ENCODE measurements around the gene SLC16A6. TPM values are rescaled to one million over a fixed set of nuclear protein-coding genes. Genes with fewer than 3 reads are reported as not detected.
"Not testable (repeated sequence)": the region's sequence is repeated elsewhere in the genome, so short reads cannot be mapped to it uniquely, and the experiment has no call there.

The SLC16A6 gene
- polyA plus RNA-seq, 1 donor from 2014 or later: 0.33 TPM

- no peaks in the 10 kb centered on the region for H3K27me3 Mint-ChIP-seq
- peak overlapping the region; percentile 83 to 98 (median 91) for H3K27ac Mint-ChIP-seq
- H3K4me1 Mint-ChIP-seq: peaks cover 30 to 34% (median 33%) of the 10 kb centered on the region in 3 donors
- H3K9me3 Mint-ChIP-seq: no peaks in the 10 kb centered on the region
- H3K36me3 Mint-ChIP-seq: no peaks in the 10 kb centered on the region
- peak overlapping the region; percentile 79 to 99 (median 92) for H3K4me3 Mint-ChIP-seq
Observed at GRCh38 chr17:68289936-68290267, 1.0 kb downstream of the SLC16A6 start.

- Mint-ChIP-seq H3K9me3 (no peaks in the 10 kb centered on the region), H3K4me3 (peak overlapping the region; percentile 79 to 99 (median 92)), H3K36me3 (no peaks in the 10 kb centered on the region), H3K27ac (peak overlapping the region; percentile 83 to 98 (median 91)), H3K27me3 (no peaks in the 10 kb centered on the region), H3K4me1 (peaks cover 30 to 34% (median 33%) of the 10 kb centered on the region in 3 donors)
Observed at GRCh38 chr17:68289473-68289872, 1.5 kb downstream of the SLC16A6 start.

GRCh38 chr17:68288804-68289203 is 2.1 kb downstream of the SLC16A6 start:
- Mint-ChIP-seq H3K36me3 (no peaks in the 10 kb centered on the region), H3K27ac (peak overlapping the region; percentile 88 to 94 (median 91)), H3K9me3 (no peaks in the 10 kb centered on the region), H3K27me3 (no peaks in the 10 kb centered on the region), H3K4me3 (peak overlapping the region; percentile 79 to 97 (median 88)), H3K4me1 (peaks cover 30 to 33% (median 33%) of the 10 kb centered on the region in 3 donors)

DNA sequence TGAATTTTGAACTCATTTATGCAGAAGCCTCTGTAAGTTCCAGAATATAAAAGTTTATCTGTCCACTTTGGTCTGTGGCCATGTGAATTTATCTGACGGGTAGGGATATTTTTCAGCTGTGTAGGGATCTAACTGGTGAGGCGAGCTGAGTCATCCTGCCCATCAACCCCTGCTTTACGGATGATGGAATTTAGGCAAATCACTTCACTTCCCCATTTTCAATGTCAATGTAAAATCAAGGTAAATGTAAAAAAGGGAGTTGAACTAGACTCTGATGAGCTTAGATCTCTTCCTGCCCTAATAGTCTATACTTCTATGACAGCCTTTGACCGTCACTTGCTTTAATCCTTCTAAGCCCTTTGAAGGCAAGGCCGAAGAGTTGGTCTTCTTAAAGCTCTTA is 2.6 kb downstream of the SLC16A6 start:
- Mint-ChIP-seq H3K9me3 (no peaks in the 10 kb centered on the region), H3K27ac (peak overlapping the region; percentile 88 to 94 (median 91)), H3K4me3 (peak overlapping the region; percentile 79 to 97 (median 88)), H3K4me1 (peaks cover 30 to 33% (median 33%) of the 10 kb centered on the region in 3 donors), H3K36me3 (no peaks in the 10 kb centered on the region), H3K27me3 (no peaks in the 10 kb centered on the region)

GRCh38 chr17:68281965-68282364 is 9.0 kb downstream of the SLC16A6 start:
- H3K4me1 Mint-ChIP-seq, H3K9me3 Mint-ChIP-seq, H3K27ac Mint-ChIP-seq, H3K36me3 Mint-ChIP-seq, H3K27me3 Mint-ChIP-seq, H3K4me3 Mint-ChIP-seq: not testable (repeated sequence)

DNA sequence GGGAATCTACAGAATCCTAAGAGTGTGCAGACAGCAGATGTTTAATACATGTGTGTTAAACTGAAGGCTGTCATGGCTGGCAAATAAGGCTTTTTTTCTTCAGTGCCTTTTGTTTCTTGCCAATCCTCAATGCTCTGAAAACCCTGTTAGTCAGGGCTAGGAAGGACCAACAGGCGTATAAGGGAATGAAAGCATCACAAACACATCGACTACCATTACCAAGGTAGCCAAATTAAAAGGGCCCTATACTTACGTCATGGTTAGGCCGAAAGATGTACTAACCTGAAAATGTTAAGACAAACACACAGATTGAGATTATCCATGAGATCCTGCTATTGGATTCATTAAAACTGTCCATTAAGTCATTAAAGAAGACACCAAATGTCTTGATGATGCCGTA is 13.1 kb downstream of the SLC16A6 start:
- Mint-ChIP-seq H3K27ac (no peak overlapping the region), H3K4me3 (no peak overlapping the region), H3K27me3 (no peaks in the 10 kb centered on the region), H3K36me3 (peaks cover 7% of the 10 kb centered on the region), H3K4me1 (peaks cover 0 to 2% (median 0%) of the 10 kb centered on the region in 3 donors), H3K9me3 (no peaks in the 10 kb centered on the region)

- H3K9me3 Mint-ChIP-seq, H3K27ac Mint-ChIP-seq: not testable (repeated sequence)
Observed at GRCh38 chr17:68276339-68276738, 14.6 kb downstream of the SLC16A6 start.

GRCh38 chr17:68273722-68274121 is 17.2 kb downstream of the SLC16A6 start:
- Mint-ChIP-seq H3K36me3 (peaks cover 11% of the 10 kb centered on the region), H3K27ac (no peak overlapping the region)

More at GRCh38 chr17:68276339-68276738, 14.6 kb downstream of the SLC16A6 start:
- not testable (repeated sequence) for H3K4me3 Mint-ChIP-seq, H3K4me1 Mint-ChIP-seq, H3K27me3 Mint-ChIP-seq
- peaks cover 12% of the 10 kb centered on the region for H3K36me3 Mint-ChIP-seq

GRCh38 chr17:68265833-68266232 is 25.1 kb downstream of the SLC16A6 start:
- not testable (repeated sequence) for H3K36me3 Mint-ChIP-seq, H3K9me3 Mint-ChIP-seq, H3K4me3 Mint-ChIP-seq, H3K27ac Mint-ChIP-seq, H3K27me3 Mint-ChIP-seq
- peaks cover 5 to 10% (median 7%) of the 10 kb centered on the region in 3 donors for H3K4me1 Mint-ChIP-seq

More at GRCh38 chr17:68273722-68274121, 17.2 kb downstream of the SLC16A6 start:
- no peaks in the 10 kb centered on the region for H3K4me1 Mint-ChIP-seq
- H3K27me3 Mint-ChIP-seq: no peaks in the 10 kb centered on the region
- no peak overlapping the region for H3K4me3 Mint-ChIP-seq
- H3K9me3 Mint-ChIP-seq: no peaks in the 10 kb centered on the region

GRCh38 chr17:68263101-68263681 is 27.7 kb downstream of the SLC16A6 start:
- H3K27me3 Mint-ChIP-seq, H3K9me3 Mint-ChIP-seq, H3K36me3 Mint-ChIP-seq: not testable (repeated sequence)
- peak overlapping the region in 1 of 3 donors; percentile 72 for H3K27ac Mint-ChIP-seq
- H3K4me1 Mint-ChIP-seq: peaks cover 14 to 23% (median 16%) of the 10 kb centered on the region in 3 donors
- peak overlapping the region in 1 of 4 donors; percentile 7 for H3K4me3 Mint-ChIP-seq

DNA sequence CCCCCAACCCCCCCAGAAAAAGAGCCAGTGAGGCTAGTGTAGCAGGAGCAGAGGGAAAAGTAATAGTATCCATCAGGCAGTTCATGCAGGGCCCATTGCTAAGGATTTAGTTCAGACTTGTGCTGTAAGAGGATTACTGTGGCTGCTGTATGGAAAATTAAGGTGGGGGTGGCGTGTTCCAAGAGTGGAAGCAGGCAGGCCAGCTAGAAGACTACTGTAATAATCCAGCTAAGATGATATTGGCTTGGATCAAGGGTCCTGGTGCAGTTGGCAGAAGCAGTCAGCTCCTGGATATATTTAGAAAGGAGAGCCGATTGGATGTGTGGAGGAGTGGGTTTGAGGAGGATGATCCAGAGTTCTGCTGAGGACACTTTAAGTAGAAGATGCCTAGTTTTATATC is 28.5 kb downstream of the SLC16A6 start:
- H3K36me3 Mint-ChIP-seq, H3K4me3 Mint-ChIP-seq, H3K27me3 Mint-ChIP-seq, H3K9me3 Mint-ChIP-seq: not testable (repeated sequence)
- Mint-ChIP-seq H3K27ac (peak overlapping the region in 2 of 3 donors; percentile 49 to 72), H3K4me1 (peaks cover 17 to 29% (median 23%) of the 10 kb centered on the region in 3 donors)

DNA sequence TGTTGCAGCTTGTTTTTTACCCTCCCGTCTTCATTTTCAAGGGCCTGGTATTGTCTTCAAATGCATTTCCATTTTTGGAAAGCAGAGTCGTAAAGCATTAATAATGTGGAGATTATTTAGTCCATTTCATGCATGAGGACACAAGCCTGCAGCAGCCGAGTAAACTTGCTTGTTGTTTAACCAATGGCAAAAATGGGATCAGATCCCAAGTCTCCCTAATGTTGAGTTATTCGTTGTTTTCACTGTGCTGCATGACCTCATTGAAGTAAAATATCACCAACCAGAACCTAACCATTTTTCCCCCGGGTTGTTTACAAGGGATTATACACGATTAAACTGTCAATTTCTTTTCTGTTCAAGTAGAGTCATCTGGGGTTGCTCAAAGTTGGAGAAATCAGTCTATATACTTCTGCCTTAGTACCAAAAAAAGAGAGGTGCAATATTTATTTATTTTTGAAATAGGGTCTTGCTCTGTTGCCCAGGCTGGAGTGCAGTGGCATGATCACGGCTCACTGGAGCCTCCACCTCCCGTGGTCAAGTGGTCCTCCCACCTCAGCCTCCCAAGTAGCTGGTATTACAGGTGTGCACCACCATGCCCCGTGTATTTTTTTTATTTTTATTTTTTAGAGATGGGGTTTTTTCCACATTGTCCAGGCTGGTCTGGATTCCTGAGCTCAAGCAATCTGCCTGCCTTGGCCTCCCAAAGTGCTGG is 30.7 kb downstream of the SLC16A6 start:
- no peaks in the 10 kb centered on the region for H3K9me3 Mint-ChIP-seq
- H3K4me1 Mint-ChIP-seq: peaks cover 35 to 48% (median 45%) of the 10 kb centered on the region in 3 donors
- H3K27me3 Mint-ChIP-seq: no peaks in the 10 kb centered on the region
- peak overlapping the region in 2 of 3 donors; percentile 88 to 96 for H3K27ac Mint-ChIP-seq
- H3K4me3 Mint-ChIP-seq: no peak overlapping the region
- H3K36me3 Mint-ChIP-seq: peaks cover 5% of the 10 kb centered on the region

DNA sequence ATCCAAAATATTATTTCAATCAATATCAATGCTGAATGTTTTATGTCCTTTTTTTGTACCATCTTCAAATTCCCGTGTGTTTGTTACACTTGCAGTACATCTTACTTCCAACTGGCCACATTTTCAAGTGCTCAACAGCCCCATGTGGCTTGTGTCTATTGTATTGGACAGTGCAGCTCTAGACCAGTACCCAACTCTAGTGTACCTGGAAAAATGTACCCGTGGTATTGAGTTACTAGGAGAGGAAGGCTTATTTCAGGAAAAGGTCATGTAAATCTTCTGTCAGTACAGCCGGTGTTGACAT is 31.3 kb downstream of the SLC16A6 start:
- peak overlapping the region in 2 of 4 donors; percentile 27 to 68 for H3K4me3 Mint-ChIP-seq
- H3K4me1 Mint-ChIP-seq: peaks cover 35 to 50% (median 46%) of the 10 kb centered on the region in 3 donors
- not testable (repeated sequence) for H3K9me3 Mint-ChIP-seq, H3K27me3 Mint-ChIP-seq, H3K36me3 Mint-ChIP-seq
- peak overlapping the region; percentile 88 to 96 (median 94) for H3K27ac Mint-ChIP-seq

DNA sequence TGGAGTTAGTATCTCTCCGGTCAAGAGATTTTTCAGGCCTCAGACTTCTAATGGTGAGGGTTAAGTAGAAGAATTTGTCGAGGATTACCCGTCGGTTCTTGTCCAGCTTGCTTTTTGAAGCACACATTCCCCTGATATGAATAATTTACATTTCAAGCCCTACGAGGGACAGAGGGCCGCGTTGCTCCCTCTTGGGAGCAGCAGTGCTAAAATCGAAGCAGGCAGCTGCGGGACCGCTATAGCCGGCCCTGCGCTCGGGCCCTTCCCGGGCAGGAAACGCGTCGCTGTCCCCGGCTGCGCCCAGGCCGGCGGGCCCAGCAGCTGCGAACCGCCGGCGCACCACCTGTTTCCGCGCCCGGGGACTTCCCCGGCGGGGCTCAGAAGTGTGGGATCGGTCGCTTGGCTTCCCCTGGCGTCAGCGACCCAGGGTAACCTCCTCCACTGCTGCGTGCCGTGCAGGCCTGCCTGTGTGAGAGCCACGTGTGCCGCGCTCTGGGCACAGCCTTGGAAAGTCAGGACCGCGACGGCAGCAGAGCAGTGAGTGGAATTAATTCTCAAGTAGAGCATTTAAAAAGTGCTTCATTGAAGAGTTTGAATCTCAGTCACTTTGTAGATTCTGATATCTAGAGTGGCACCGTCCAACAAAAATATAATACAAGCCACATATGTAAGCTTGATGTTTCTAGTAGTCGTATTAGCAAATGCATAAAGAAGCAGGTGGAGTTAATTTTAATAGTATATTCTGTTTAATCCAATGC is 31.9 kb downstream of the SLC16A6 start:
- H3K27me3 Mint-ChIP-seq, H3K9me3 Mint-ChIP-seq, H3K36me3 Mint-ChIP-seq: not testable (repeated sequence)
- Mint-ChIP-seq H3K4me1 (peaks cover 39 to 53% (median 51%) of the 10 kb centered on the region in 3 donors), H3K4me3 (peak overlapping the region; percentile 66 to 92 (median 80)), H3K27ac (peak overlapping the region; percentile 88 to 96 (median 94))

- peaks cover 7% of the 10 kb centered on the region for H3K36me3 Mint-ChIP-seq
Observed at GRCh38 chr17:68257934-68258333, 33.0 kb downstream of the SLC16A6 start.

More at GRCh38 chr17:68257934-68258333, 33.0 kb downstream of the SLC16A6 start:
- H3K27me3 Mint-ChIP-seq: no peaks in the 10 kb centered on the region
- peak overlapping the region; percentile 88 to 96 (median 88) for H3K27ac Mint-ChIP-seq
- H3K9me3 Mint-ChIP-seq: no peaks in the 10 kb centered on the region
- peak overlapping the region in 2 of 4 donors; percentile 56 to 60 for H3K4me3 Mint-ChIP-seq
- H3K4me1 Mint-ChIP-seq: peaks cover 42 to 59% (median 53%) of the 10 kb centered on the region in 3 donors
